H1 (cell line): ENCODE data around the gene CDCA4. TPM values are rescaled to one million over a fixed set of nuclear protein-coding genes. Genes with fewer than 3 reads are reported as not detected.

ENCODE experiments used
- CTCF ChIA-PET: fragments of 300-600 bp; sonication (Branson Sonifier 250); formaldehyde crosslinking; loops from one replicate; lab custom pipeline; 2021; ENCODE audit not compliant: partially characterized antibody; lab: Charles Lee
- POLR2A ChIA-PET: fragments of 300-600 bp; sonication (Branson Sonifier 250); formaldehyde crosslinking; loops from one replicate; lab custom pipeline; 2021; ENCODE audit warnings: inconsistent platforms; ENCODE audit not compliant: partially characterized antibody; lab: Charles Lee
- DNase-seq, 2 experiments: peaks; one replicate each; pipeline versions ENCODE4 v3.0.0 to v3.0.0-alpha.2; 2010 to 2022; ENCODE audit warnings: low spot score in 2 of 2, low read depth in 1 of 2, mixed read lengths in 1 of 2
- FAIRE-seq: peaks from 2 replicates; lab custom pipeline; 2011; peaks lifted over from hg19 to GRCh38; lab: Jason Lieb, UNC
- H2AFZ ChIP-seq: 2 replicates; pipeline ENCODE4 v1.8.1; 2012; ENCODE audit warnings: low read length, inconsistent platforms
- H2AK5ac ChIP-seq: 2 replicates; pipeline ENCODE4 v1.6.1; 2013; ENCODE audit warnings: low read depth, low read length
- H2BK120ac ChIP-seq: replicated peaks from 2 replicates; pipeline ENCODE3; 2013; ENCODE audit warnings: low read depth, low read length, inconsistent platforms
- H2BK12ac ChIP-seq: 2 replicates; pipeline ENCODE4 v1.6.1; 2013; ENCODE audit warnings: low read depth, low read length
- H2BK15ac ChIP-seq: 2 replicates; pipeline ENCODE4 v1.6.1; 2013; ENCODE audit warnings: low read length
- H2BK20ac ChIP-seq: 2 replicates; pipeline ENCODE4 v1.6.1; 2013; ENCODE audit warnings: low read length
- H2BK5ac ChIP-seq: 2 replicates; pipeline ENCODE4 v1.6.1; 2013; ENCODE audit warnings: low read depth, low read length
- H3K14ac ChIP-seq: 2 replicates; pipeline ENCODE4 v1.6.1; 2013; ENCODE audit warnings: inconsistent platforms; ENCODE audit not compliant: insufficient read length
- H3K18ac ChIP-seq: 2 replicates; pipeline ENCODE4 v1.6.1; 2013; ENCODE audit warnings: low read length; ENCODE audit errors: extremely low read depth
- H3K23ac ChIP-seq: 2 replicates; pipeline ENCODE4 v1.6.1; 2013; ENCODE audit warnings: inconsistent platforms; ENCODE audit not compliant: insufficient read length
- H3K23me2 ChIP-seq: 2 replicates; pipeline ENCODE4 v1.6.1; 2013; ENCODE audit warnings: low read depth, low read length
- H3K27ac ChIP-seq: 2 replicates; pipeline ENCODE4 v1.6.1; 2011; ENCODE audit warnings: low read depth, low read length, inconsistent platforms
- H3K27me3 ChIP-seq, 4 experiments: replicated peaks in 1 of 4; 1 replicate in 1 of 4; 2 replicates in 3 of 4; pipeline versions ENCODE4 v1.6.1 to v1.8.1; 2011 to 2013; ENCODE audit warnings: low read length in 3 of 4, mild to moderate bottlenecking in 3 of 4, inconsistent platforms in 2 of 4, mixed read lengths in 2 of 4, moderate library complexity in 1 of 4; ENCODE audit not compliant: control insufficient read depth in 3 of 4, insufficient read depth in 3 of 4; ENCODE audit errors: extremely low read depth in 1 of 4
- H3K36me3 ChIP-seq, 4 experiments: 2 replicates each; pipeline versions ENCODE4 v1.6.1 to v1.8.1; 2011 to 2013; ENCODE audit warnings: mild to moderate bottlenecking in 4 of 4, low read length in 3 of 4, moderate library complexity in 2 of 4, control low read depth in 1 of 4, inconsistent platforms in 1 of 4; ENCODE audit not compliant: insufficient read depth in 4 of 4, control insufficient read depth in 2 of 4
- H3K4ac ChIP-seq: replicated peaks from 2 replicates; pipeline ENCODE3; 2013; ENCODE audit warnings: low read length, low read depth, mixed read lengths, inconsistent platforms; ENCODE audit not compliant: insufficient read length
- H3K4me1 ChIP-seq, 4 experiments: replicated peaks in 1 of 4; 1 replicate in 1 of 4; 2 replicates in 3 of 4; pipeline versions ENCODE4 v1.6.1 to v1.8.1; 2011 to 2013; ENCODE audit warnings: low read length in 3 of 4, inconsistent platforms in 2 of 4, mixed read lengths in 1 of 4; ENCODE audit not compliant: insufficient read depth in 4 of 4, control insufficient read depth in 3 of 4
- H3K4me2 ChIP-seq, 2 experiments: 2 replicates each; pipeline versions ENCODE4 v1.6.1 to v1.8.1; 2011 to 2013; ENCODE audit warnings: low read depth in 2 of 2, low read length in 2 of 2, control low read depth in 1 of 2, inconsistent platforms in 1 of 2, mild to moderate bottlenecking in 1 of 2; ENCODE audit not compliant: insufficient read depth in 1 of 2
- H3K4me3 ChIP-seq, 4 experiments: fragments of 200-600, 300-600 bp in 1 of 4; sonication (generic), shearing (Covaris generic), sonication (Bioruptor Twin) in 1 of 4; 2 replicates each; pipeline versions ENCODE4 v1.5.1 to v1.8.1; 2011 to 2016; ENCODE audit warnings: low read length in 4 of 4, low read depth in 3 of 4, control low read depth in 2 of 4, inconsistent platforms in 2 of 4, mild to moderate bottlenecking in 2 of 4, mixed read lengths in 1 of 4, moderate library complexity in 1 of 4; ENCODE audit not compliant: insufficient read depth in 2 of 4; ENCODE audit errors: extremely low read depth in 1 of 4
- H3K56ac ChIP-seq: replicated peaks from 2 replicates; pipeline ENCODE3; 2013; ENCODE audit warnings: low read depth, mild to moderate bottlenecking, mixed read lengths, low read length, inconsistent platforms; ENCODE audit not compliant: insufficient read length
- H3K79me1 ChIP-seq: 2 replicates; pipeline ENCODE4 v1.6.1; 2013; ENCODE audit warnings: low read depth, low read length, control low read depth
- H3K79me2 ChIP-seq, 2 experiments: 2 replicates each; pipeline versions ENCODE4 v1.6.1 to v1.8.1; 2012 to 2013; ENCODE audit warnings: low read length in 2 of 2, mild to moderate bottlenecking in 2 of 2, inconsistent platforms in 1 of 2; ENCODE audit not compliant: insufficient read depth in 2 of 2, control insufficient read depth in 1 of 2
- H3K9ac ChIP-seq, 4 experiments: replicated peaks in 1 of 4; 1 replicate in 1 of 4; 2 replicates in 3 of 4; pipeline versions ENCODE4 v1.6.1 to v1.8.1; 2011 to 2013; ENCODE audit warnings: low read depth in 3 of 4, low read length in 3 of 4, control low read depth in 2 of 4, mild to moderate bottlenecking in 2 of 4, moderate library complexity in 2 of 4, inconsistent platforms in 1 of 4; ENCODE audit errors: extremely low read depth in 1 of 4
- H3K9me3 ChIP-seq, 2 experiments: 2 replicates each; pipeline versions ENCODE4 v1.6.1 to v1.8.1; 2012 to 2013; ENCODE audit warnings: mild to moderate bottlenecking in 2 of 2, moderate library complexity in 2 of 2, control low read depth in 1 of 2, inconsistent platforms in 1 of 2, low read depth in 1 of 2, low read length in 1 of 2, mixed read lengths in 1 of 2; ENCODE audit not compliant: insufficient read depth in 2 of 2
- H4K20me1 ChIP-seq, 2 experiments: replicated peaks in 1 of 2; 2 replicates each; pipeline versions ENCODE3 to v1.8.1; 2011 to 2013; ENCODE audit warnings: inconsistent platforms in 2 of 2, low read length in 2 of 2, mild to moderate bottlenecking in 1 of 2; ENCODE audit not compliant: insufficient read depth in 2 of 2, control insufficient read depth in 1 of 2
- H4K5ac ChIP-seq: 2 replicates; pipeline ENCODE4 v1.6.1; 2013; ENCODE audit warnings: low read length, low read depth, mixed read lengths, inconsistent platforms; ENCODE audit not compliant: insufficient read length
- H4K8ac ChIP-seq: 2 replicates; pipeline ENCODE4 v1.8.0; 2013; ENCODE audit warnings: mild to moderate bottlenecking, moderate library complexity, low read length, inconsistent platforms; ENCODE audit not compliant: insufficient read depth; ENCODE audit errors: extremely low read depth
- H4K91ac ChIP-seq: replicated peaks from 2 replicates; pipeline ENCODE3; 2013; ENCODE audit warnings: low read length, mixed read lengths, inconsistent platforms; ENCODE audit not compliant: insufficient read length
- BCL11A ChIP-seq, 2 experiments: IDR thresholded peaks; one replicate each; pipeline ENCODE4 v1.6.1; 2011; ENCODE audit warnings: low read depth in 2 of 2, low read length in 2 of 2, mild to moderate bottlenecking in 2 of 2
- GABPA ChIP-seq: IDR thresholded peaks from 2 replicates; pipeline ENCODE4 v1.6.1; 2011; ENCODE audit warnings: mild to moderate bottlenecking, low read length, moderate library complexity, borderline replicate concordance; ENCODE audit not compliant: insufficient read depth
- KDM1A ChIP-seq: fragments of 200-600, 300-600 bp; sonication (generic); IDR thresholded peaks from 2 replicates; pipeline ENCODE4 v1.7.1; 2016; ENCODE audit warnings: mild to moderate bottlenecking, low read length, borderline replicate concordance
- KDM4A ChIP-seq: IDR thresholded peaks from one replicate; pipeline ENCODE4 v1.7.1; 2012; ENCODE audit warnings: low read depth, mild to moderate bottlenecking, moderate library complexity, low read length, inconsistent platforms; ENCODE audit not compliant: severe bottlenecking
- KDM5A ChIP-seq: fragments of 200-600 bp; IDR thresholded peaks from 2 replicates; pipeline ENCODE4 v1.7.1; 2012; ENCODE audit warnings: mild to moderate bottlenecking, low read length, inconsistent platforms, mixed read lengths
- ZNF274 ChIP-seq: IDR thresholded peaks from 2 replicates; pipeline ENCODE4 v1.7.0; 2012; ENCODE audit warnings: low read length, borderline replicate concordance; ENCODE audit errors: extremely low read depth
- WGBS, 2 experiments: shearing (Covaris generic) in 1 of 2; methylation state at CpG; one replicate each; pipeline versions ENCODE4 v1.1.6 to v1.1.7; 2013 to 2015; ENCODE audit warnings: low lambda C conversion rate in 2 of 2, mixed read lengths in 2 of 2, inconsistent platforms in 1 of 2, low coverage in 1 of 2, missing lambda C conversion rate in 1 of 2; ENCODE audit not compliant: insufficient replicate concordance in 2 of 2, insufficient coverage in 1 of 2, insufficient read length in 1 of 2; ENCODE audit errors: extremely low coverage in 1 of 2, missing lambda C conversion rate in 1 of 2; 5-methylcytosine and 5-hydroxymethylcytosine counted together
- polyA plus RNA-seq, 7 experiments: library from polyadenylated mRNA; depleted of rRNA in 3 of 7; stranded (reverse) in 5 of 7; unstranded in 2 of 7; fragments of >200 nt in 5 of 7; fragments of 200-250 nt in 2 of 7; gene quantifications; 1 replicate in 5 of 7; 2 replicates in 1 of 7; 4 replicates in 1 of 7; pipeline versions ENCODE4 v1.2.1 to v1.2.3, GENCODE V29; 2011 to 2013; ENCODE audit warnings: missing spikeins in 2 of 7, mixed read lengths in 2 of 7
- total RNA-seq: library from RNA; stranded (reverse); fragmentation: NEBNext Ultra II Directional; extraction: Animal tissue kit (Norgen Biotek cat#: 25700); gene quantifications from 2 replicates; pipeline ENCODE4 v1.2.1, GENCODE V29; 2021
- TF ChIP-seq, protein P1 (sequence below): IDR thresholded peaks from 2 replicates; pipeline ENCODE4 v1.6.1; 2012; ENCODE audit warnings: inconsistent platforms

Gene CDCA4
- total and polyA plus RNA-seq, 2 of the 8 experiments (the other 6 are each of a cell fraction or from before 2014, with no cell fraction given), result 49.9 to 62.4 TPM

DNA sequence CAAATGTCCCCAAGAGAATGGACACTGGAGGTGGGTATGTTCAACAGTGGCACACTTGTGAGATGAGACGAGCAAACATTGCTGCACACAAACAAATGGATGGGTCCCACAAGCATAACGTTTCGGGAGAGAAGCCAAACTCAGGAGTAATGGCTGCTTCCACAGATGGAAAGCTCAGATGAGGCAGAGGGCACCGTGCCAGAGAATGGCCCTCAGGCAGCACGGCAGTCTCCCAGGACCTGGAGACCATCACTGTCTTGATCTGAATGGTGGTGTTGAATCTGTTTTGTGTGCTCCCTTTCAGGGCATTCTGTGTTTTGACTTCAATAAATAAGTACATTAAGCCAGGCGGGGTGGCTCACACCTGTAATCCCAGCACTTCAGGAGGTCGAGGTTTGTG, 8.5 kb upstream of the CDCA4 start:
- Histone ChIP-seq H2AFZ (no peak overlapping the region), H3K14ac (no peak overlapping the region), H3K36me3 (no peaks in the 10 kb centered on the region), H3K9ac (no peak overlapping the region), H4K8ac (no peak overlapping the region), H4K5ac (no peak overlapping the region), H2BK15ac (no peak overlapping the region), H3K79me1 (no peaks in the 10 kb centered on the region), H3K4me1 (no peaks in the 10 kb centered on the region), H3K23me2 (no peaks in the 10 kb centered on the region), H3K9me3 (no peaks in the 10 kb centered on the region), H3K4me3 (no peak overlapping the region), H2BK12ac (no peak overlapping the region), H3K4ac (no peak overlapping the region), H3K4me2 (no peak overlapping the region), H4K91ac (no peak overlapping the region), H3K79me2 (no peaks in the 10 kb centered on the region), H2BK20ac (no peak overlapping the region), H3K18ac (no peak overlapping the region), H2AK5ac (no peak overlapping the region), H3K56ac (no peak overlapping the region), H2BK120ac (no peak overlapping the region), H4K20me1 (no peaks in the 10 kb centered on the region), H3K23ac (no peak overlapping the region), H2BK5ac (no peak overlapping the region), H3K27me3 (peaks cover 2 to 25% (median 18%) of the 10 kb centered on the region in 4 experiments), H3K27ac (no peak overlapping the region)
- no peak for FAIRE-seq
- 85% methylated on average over 7 of the region's 7 CpGs; no CpG with 5 or more reads in 1 of the 2 experiments for WGBS, 2 experiments
- POLR2A ChIA-PET, result no interaction called here
- no peak for TF ChIP-seq ZNF274
- no peak for TF ChIP-seq KDM4A
- no peak for TF ChIP-seq KDM5A
- TF ChIP-seq, protein P1, sequence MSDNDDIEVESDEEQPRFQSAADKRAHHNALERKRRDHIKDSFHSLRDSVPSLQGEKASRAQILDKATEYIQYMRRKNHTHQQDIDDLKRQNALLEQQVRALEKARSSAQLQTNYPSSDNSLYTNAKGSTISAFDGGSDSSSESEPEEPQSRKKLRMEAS, result no peak
- no peak for TF ChIP-seq GABPA
- no peak for TF ChIP-seq KDM1A
- no peak for TF ChIP-seq BCL11A (IDR thresholded peaks at IDR 0.05; ENCODE audit: low read depth in 2 of 2, low read length in 2 of 2)
- CTCF ChIA-PET, result interaction anchor here (0.9 to 2.6 kb wide), 3 partner anchors 29 to 55 kb away, joined by 4 to 11 read pairs (median 5); no protein-coding TSS in a partner anchor
- DNase-seq, result no peak
